IPS DF 19.7 (cell line): ENCODE results near the gene CDK2AP2.
"Not testable (repeated sequence)": the region's sequence is repeated elsewhere in the genome, so short reads cannot be mapped to it uniquely, and the experiment has no call there.

Source experiments
- DNase-seq: peaks from one replicate; pipeline ENCODE4 v3.0.0-alpha.2; 2013; ENCODE audit warnings: low read depth, low spot score

CDK2AP2 gene, protein sequence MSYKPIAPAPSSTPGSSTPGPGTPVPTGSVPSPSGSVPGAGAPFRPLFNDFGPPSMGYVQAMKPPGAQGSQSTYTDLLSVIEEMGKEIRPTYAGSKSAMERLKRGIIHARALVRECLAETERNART

DNA sequence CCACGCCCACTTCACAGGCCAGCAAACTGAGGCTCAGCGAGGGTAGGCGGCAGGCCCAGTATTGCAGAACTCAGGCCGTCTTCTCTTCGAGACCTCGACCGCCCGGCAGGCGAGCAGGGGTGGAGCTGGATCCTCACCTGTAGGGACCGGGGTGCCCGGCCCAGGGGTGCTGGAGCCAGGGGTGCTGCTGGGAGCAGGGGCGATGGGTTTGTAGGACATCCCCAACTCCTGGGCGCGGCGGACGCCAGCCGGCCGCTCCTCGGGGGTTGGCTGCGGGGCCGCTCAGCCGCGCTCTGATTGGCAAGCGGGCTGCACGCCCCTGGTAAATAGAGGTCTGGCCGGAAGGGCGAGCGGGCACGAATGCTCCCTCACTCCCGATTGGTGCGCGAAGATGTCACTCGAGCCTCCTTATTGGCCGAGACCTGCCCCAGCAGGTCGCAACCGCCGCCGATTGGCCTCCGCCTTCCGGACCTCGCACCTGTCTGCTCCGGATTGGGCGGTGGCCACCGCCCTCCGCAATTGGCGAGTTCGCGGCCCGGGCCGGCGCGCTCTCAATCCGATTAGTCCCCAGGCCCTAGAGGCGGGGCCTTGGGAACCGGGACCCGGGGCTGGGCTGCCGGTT lies at the start of gene CDK2AP2:
CDK2AP2 (minus strand) TSS at position 299 of the 622 bp plus-strand sequence; CDS start at position 219, 80 bp downstream.
- peak; percentile 98 for DNase-seq

DNA sequence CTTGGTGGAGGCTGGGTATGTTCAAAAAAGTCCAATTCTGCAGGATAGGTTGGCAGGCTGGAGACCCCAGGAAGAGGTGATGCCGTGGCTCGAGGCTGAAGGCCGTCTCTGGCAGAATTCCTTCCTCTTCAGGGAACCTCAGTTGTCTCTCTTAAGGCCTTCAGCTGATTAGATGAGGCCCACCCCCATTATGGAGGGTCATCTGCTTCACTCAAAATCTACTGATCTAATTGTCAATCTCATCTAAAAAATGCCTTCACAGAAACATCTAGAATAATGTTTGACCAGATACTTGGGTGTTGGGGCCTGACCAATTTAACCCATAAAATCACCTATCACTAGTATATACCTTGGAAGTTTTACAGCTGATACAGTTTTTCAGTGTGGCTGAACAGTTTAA lies 48.3 kb upstream of the CDK2AP2 start:
- no peak for DNase-seq

DNA sequence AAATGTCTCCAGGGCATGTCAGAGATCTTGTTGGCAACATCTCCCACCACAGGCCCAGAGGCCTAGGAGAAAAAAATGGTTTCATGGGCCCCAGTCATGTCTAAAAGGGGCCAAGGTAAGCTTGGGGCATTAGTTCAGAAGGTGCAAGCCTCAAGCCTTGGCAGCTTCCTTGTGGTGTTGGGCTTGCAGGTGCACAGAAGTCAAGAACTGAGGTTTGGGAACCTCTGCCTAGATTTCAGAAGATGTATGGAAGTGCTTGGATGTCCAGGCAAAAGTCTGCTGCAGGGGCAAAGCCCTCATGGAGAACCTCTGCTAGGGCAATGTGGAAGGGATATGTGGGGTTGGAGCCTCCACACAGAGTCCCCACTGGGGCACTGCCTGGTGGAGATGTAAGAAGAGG lies 43.7 kb upstream of the CDK2AP2 start:
- not testable (repeated sequence) for DNase-seq

DNA sequence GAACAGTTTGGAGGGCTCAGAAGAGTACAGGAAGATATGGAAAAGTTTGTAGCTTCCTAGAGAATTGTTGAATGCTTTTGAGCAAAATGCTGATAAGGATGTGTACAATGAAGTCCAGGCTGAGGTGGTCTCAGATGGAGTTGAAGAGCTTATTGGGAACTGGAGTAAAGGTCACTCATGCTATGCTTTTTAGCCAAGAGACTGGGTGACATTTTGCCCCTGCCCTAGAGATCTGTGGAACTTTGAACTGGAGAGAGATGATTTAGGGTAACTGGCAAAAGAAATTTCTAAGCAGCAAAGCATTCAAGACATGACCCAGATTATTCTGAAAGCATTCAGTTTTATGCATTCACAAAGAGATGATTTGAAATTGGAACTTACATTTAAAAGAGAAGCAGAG lies 43.2 kb upstream of the CDK2AP2 start:
- no peak for DNase-seq

DNA sequence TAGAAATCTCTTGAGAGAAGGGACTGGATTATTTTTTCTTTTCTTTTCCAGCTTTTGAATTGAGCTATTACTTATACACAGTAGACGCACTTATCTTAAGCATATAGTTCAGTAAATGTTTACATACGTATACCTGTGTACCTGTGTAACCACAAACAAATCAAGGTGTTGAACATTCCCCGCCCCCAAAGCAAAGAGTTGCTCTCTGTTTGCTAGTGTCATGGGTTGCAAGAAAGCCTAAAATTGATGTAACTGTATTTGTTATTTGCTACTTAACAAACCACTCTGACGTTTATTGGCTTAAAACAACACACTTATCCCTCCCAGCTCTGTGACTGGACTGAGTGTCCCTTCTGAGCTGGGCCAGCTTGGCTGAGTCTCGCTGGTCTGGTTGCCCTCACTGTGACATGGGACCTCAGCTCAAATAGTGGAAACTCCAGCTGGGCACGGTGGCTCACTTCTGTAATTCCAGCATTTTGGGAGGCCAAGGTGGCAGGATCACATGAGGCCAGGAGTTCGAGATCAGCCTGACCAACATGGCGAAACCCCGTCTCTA lies 40.7 kb upstream of the CDK2AP2 start:
- no peak for DNase-seq

DNA sequence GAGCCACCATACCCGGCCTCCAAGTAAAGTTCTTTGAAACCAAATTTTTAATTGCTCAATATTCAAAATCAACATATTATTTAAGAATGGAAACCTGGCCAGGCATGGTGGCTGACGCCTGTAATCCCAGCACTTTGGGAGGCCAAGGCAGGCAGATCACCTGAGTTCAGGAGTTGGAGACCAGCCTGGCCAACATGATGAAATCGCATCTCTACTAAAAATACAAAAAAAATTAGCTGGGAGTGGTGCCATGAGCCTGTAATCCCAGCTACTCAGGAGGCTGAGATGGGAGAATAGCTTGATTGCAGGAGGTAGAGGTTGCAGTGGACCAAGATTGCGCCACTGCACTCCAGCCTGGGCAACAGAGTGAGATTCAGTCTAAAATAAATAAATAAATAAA lies 40.1 kb upstream of the CDK2AP2 start:
- DNase-seq: not testable (repeated sequence)

DNA sequence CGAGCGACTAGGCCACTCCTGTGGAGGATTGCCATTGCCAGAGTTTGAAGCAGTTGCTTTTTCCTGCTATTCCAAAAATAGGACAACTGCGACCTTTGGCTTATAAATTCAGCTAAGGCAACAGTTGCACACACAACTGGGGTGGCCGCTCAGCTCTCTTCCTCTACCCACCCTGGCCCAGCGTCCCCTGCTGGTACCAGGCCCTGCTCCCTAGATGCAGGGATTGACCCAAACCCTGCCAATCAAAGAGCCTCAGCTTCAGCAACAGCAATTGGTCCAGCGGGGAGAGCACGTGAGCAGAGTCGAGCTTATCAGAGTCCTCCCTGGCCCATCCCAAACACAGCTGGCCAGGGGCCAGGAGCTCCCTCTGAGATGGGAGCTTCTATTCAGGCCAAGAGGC lies 37.3 kb upstream of the CDK2AP2 start:
- DNase-seq: no peak

DNA sequence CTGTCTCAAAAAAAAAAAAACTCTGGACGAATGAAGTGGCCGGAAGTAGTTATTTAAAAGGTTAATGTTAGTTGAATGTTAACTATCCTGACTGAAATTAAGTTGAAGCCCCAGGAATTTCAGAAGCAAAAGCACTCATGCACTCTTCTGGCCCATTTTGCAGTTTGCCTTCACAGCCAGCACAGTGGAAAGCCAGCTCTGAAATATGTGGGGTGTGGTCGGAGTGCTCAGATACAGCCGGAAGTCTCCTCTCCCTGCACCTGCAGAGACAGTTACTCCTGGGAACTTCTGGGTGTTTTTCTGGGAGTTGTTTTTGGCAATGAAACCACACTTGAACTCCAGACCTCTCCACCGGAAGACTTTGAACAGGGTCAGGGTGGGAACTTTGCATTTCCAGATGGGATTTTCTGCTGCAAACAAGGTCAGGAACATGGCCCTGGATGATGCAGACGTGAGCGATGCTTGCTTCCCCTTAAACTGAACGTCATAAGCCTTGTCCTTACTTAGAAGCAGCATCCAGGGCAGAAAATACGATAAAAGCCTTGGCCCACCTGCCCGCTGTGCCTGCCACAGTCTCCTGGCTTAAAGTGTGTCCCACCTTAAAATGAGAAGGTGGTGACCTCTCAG lies 36.8 kb upstream of the CDK2AP2 start:
- DNase-seq: no peak

DNA sequence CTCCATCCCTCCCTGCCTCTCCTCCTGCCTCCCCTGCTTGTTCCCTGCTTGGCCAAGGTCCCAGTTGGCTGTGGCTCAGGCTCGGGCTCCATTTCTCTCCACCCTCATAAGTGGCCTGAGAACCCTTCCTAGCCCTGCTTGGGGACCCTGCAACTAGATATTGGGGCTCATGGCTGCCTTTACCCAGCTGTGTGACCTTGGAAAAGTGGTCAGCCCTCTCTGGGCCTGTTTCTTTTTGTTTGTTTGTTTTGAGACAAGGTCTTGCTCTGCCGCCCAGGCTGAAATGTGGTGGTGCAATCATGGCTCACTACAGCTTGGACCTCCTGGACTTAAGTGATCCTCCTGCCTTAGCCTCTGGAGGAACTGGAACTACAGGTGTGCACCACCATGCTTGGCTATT lies 35.6 kb upstream of the CDK2AP2 start:
- DNase-seq: no peak

DNA sequence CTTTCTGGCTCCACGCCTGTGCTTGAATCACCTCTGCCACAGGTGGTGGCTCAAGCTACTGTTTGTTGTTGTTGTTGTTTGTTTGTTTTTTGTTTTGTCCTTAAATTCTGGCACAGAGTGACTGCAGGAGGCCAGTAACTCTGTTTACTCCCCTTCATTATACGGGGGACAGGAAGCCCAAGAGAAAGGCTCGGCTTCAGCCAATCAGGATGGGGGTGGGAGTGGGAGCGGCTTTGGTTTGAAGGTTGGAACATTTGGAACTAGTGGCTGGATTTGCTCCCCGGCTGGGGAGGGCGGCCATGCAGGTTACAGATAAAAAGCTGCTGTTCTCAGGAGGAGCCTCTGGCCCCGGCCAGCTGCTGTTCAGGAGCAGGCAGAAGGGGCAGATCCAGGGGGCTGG lies 35.0 kb upstream of the CDK2AP2 start:
- DNase-seq: no peak

DNA sequence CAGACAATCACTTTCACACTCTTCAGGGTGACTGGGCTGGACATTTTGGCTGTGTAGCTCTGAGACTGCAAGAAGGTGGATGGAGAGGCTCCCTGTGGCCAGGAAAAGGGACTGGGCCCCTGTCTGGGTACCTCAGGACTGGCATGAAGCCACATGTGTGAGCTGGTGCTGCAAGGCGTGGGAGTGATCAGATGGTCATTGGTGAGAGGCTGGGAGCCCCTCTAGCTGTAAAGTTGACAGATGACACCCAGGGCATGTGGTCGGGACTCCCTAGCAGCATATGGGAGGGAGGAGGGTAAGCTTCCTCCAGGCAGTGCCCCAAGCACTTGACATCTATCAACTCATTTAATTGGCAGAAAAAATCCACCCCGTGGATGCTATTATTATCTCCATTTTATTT lies 34.2 kb upstream of the CDK2AP2 start:
- no peak for DNase-seq

DNA sequence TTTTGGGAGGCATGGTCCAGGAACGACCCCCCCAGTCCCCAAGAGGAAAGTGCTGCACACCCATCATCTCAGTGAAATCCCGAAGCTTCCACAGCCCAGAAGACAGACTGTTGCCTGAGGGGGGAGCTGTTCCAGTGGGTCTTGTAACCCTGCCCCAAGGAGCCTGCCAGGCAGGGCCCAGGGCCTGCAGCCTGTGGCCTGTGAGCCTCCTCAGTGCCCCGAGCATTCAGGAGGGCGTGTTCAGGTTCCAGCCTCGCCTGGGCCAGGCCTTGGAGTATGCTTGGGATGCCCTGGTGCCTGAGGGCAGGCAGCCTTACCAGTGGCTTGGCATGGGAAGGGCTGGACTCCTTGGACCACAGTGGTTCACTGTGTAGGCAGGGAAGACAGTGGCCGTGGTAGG lies 33.2 kb upstream of the CDK2AP2 start:
- no peak for DNase-seq

DNA sequence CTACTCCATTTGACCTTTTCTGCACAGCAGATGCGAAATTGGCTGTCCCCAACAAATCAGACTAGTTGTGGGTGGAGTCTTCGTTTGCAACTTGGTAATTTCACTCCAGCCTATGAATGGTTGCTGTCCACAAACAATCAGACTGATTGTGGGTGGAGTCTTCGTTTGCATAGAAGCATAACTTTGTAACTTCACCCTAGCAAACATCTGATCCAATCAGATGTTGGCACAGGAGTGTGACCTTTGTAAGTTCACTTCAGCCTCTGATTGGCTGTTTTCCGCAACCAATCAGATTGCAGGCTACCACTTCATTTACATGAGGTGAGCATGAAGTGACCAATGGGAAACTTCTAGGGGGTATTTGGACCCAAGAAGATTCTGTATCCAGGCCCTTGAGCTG lies 31.6 kb upstream of the CDK2AP2 start:
- no peak for DNase-seq

DNA sequence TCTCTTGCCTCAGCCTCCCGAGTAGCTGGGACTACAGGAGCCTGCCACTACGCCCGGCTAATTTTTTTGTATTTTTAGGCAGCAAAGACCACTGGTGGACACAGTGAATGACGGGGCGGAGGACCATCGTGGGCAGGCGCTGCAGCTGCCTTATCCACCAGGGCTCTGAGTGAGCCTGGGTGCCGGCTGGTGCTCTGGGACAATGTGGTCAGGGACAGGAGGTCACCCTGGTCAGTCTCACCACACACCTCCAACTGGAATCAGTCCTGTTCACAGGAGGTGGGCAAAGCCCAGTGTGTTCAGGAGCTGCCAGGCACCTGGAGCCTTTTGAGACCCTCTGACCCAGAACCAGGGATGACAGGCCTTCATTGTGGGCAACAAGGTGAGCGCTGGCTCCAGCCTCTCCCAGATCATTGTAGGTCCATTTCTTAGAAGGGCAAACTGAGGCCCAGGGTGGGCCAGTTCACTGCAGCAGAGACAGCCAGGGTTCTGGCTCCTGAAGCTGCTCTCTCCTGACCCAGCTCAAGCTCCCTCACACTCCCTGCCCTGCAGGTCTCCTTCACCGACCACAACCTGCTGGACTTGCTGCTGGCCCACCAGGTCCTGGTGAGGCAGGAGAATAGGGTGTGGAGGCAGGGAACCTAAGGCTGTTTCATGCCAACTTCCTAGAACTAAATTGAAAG lies 31.0 kb upstream of the CDK2AP2 start:
- DNase-seq: no peak

DNA sequence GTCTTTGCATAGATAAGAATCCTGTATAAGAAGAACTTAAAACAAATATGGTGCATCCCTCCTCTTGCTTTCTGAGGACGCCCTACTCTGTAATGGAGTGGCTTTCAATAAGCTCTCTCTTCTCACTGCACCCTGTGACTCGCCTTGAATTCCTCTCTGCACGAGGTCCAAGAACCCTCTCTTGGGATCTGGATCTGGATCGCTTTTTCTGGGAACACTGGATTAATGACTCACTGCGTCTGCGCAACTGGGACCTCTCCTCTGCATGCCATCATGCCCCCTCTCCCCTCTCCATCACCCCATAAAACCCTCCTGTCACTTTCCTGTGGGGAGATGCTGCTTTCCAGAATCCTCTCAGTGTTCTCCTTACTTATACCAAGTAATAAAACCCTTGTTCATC lies 30.3 kb upstream of the CDK2AP2 start:
- no peak for DNase-seq

DNA sequence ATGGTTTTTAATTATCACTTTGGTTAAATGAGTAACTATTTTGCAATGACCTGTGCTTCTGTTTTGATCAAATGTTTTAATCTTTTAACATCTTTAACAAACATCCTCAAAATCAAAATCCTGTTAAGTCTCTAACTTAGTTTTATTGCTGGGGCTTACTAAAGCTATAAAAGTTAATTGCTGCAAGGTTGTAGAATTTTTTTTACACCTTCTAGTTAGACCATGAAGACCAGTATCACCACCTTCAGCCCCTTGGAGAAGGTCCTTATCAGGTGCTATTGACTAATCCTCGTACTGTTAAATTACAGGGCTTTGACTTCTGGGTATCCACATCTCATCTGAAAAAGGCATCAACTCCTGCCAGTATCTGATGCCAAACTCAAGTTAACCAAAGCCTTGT lies 27.6 kb upstream of the CDK2AP2 start:
- no peak for DNase-seq

DNA sequence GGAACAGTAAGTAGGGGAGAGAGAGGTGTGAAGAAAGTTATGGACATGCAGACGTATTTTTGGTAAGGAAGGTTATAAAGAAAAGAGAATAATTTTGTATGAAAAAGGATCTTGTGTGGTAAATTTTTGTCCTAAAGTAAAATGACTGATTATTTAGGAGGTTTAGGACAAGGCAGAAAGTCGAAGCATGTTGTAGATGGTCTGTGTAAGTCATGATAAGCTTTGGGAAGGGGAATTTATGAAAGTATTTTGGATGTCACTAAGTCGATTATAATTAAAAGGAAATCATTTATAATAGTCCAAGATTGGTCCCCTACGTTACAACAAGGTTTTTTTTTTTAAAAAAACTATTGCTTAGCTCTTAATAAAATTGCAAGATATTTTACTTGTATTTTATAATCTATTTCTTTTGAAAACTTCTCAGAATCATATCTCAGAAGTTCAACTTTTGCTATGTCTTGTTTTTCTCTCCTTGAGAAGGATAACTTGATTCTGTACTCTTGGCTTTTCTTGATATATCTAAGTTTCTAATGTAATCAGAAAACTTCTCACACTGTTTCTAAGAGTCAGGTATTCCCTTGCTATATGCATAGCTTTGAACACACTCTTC lies 26.2 kb upstream of the CDK2AP2 start:
- DNase-seq: no peak

DNA sequence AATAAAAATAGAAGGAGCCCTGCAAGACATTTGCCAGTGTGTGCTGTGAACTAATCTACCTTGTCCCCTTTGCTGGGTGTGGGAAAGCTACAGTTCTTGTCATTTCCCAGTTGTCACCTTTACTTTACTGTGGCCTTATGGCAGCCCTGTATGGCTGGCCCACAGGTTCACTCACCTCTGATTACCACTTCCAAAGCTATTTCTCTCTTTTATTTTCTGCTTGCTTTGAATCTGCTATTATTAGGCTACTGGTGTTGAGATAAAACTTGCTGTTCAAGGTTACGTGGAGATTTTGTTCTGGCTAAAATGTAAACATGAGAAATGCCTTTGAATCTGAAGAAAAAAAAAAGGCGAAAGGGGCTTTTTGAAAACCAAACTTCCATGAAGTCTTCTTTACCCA lies 24.9 kb upstream of the CDK2AP2 start:
- no peak for DNase-seq

DNA sequence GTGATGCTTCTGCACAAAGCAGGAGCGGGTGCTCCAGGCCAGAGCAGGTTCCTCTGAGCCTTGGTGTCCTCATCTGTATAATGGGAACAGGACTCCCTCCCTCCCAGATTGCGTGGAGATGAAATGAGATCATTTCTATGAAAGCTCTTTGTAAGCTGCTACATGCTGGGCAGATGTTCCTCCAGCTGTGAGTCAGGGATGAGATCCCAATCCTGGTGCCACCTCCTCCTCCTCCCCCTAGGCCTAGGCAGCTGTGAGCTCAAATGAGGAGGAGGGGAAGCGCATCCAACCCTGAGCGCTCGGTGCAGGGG lies 22.3 kb upstream of the CDK2AP2 start:
- no peak for DNase-seq

DNA sequence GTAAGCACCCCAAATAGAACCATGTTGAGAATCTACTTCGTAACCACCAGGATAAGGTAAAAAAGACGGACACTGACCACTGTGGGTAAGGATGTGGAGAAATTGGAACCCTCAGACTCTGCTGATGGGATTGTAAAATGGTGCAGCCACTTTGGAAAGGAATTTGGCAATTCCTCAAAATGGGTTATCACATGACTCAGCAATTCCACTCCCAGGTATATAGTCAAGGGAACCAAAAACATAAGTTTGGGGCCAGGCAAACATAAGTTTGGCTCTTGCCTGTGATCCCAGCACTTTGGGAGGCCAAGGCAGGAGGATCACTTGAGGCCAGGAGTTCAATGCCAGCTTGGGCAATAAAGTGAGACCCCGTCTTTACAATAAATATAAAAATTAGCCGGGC lies 20.4 kb upstream of the CDK2AP2 start:
- DNase-seq: no peak

DNA sequence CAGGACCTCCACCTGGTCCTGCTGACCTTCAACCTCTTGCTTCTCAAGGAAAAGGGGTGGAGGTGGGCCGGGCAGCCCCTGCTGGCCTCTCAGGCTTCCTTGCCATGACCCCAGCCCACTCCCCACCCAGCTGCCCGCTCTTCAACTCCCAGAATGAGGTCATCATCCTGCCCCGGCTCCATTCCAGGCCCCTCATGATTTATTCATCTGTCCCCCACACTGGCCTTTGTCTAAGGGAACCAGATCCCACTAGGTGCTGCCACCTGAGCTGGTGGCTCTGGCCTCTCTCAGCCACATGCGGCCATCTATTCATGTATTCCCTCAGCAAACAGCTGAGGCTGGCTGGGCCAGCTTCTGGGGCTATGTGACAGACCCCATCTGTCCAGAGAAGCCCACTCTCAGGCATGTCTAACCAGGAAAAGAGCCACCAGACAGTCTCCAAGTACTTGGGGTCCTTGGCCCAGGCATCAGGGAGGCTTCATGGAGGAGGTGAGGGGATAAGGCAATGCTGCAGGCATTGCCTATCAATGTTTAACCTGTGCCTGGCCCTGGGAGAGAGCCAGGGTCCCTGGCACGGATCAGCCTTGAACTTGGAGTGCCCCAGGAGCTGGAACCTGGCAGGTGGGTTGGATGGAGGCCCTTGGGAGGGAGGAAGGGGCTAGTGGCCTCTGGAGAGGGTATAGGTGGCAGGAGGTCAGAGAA lies 17.5 kb upstream of the CDK2AP2 start:
- DNase-seq: no peak

DNA sequence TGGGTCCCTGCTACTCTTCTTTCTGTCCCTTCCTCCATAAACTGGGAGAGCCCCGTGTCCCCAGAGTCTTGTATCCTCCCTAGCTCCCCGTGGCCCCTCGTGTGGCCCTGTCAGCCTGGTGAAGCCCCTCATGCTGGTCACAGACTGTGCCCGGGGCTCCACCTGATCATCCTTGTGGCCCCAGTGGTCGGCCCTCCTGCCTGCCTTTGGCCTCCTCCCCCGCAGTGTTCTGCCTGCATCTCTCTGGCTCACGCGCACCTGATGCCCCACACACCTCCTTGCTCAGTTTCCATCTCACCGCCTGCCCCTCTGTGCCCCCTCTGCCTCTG lies 16.5 kb upstream of the CDK2AP2 start:
- DNase-seq: no peak
